ENCODE data around the gene CD163L1. TPM values are rescaled to one million over a fixed set of nuclear protein-coding genes. Genes with fewer than 3 reads are reported as not detected.
"Not testable (repeated sequence)": the region's sequence is repeated elsewhere in the genome, so short reads cannot be mapped to it uniquely, and the experiment has no call there.

CD163L1 gene
- total and polyA plus RNA-seq, 2 of the 8 experiments (the other 6 are each of a cell fraction or from before 2014, with no cell fraction given) = 0.11 to 0.22 TPM

DNA sequence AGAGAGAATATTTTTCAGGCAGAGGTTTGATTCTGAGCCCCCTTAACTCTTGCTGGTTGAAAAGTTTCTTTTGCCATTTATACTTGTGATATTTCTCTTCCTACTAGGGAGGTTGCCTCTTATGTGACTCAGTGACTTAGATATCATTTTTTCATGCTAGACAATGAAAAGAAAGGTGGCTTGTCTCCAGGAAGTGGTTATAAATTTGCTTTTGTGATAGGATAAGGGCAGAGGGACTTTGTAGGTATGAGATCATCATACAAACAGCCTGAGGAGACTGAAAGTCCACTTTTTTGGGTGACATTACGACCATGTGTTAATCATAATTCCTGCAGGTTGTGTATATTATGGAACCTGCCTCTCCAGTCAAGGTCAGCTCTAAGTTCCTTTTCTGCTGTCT lies 104.3 kb downstream of the CD163L1 start (continued):
- TF ChIP-seq JUN (IDR thresholded peaks at IDR 0.05; ENCODE audit: low read depth, low read length) (no peak), E2F6 (IDR thresholded peaks at IDR 0.05) (no peak), SP2 (IDR thresholded peaks at IDR 0.05; ENCODE audit: low read length) (no peak), NANOG (IDR thresholded peaks at IDR 0.05; ENCODE audit: insufficient read depth, low read depth, low read length, poor library complexity, severe bottlenecking) (no peak)

GRCh38 chr12:7337790-7338189 lies 106.2 kb downstream of the CD163L1 start:
- H3K56ac ChIP-seq (replicated peaks; ENCODE audit: insufficient read length, low read depth, low read length); H4K5ac ChIP-seq (ENCODE audit: insufficient read length, low read depth, low read length); H3K9me3 ChIP-seq (ENCODE audit: insufficient read depth in 2 of 2, low read depth in 1 of 2, low read length in 1 of 2); H3K9ac ChIP-seq (replicated peaks in 1 of 4; ENCODE audit: extremely low read depth in 1 of 4, low read depth in 3 of 4, low read length in 3 of 4); H3K36me3 ChIP-seq (ENCODE audit: control insufficient read depth in 2 of 4, insufficient read depth in 4 of 4, low read length in 3 of 4); H2BK5ac ChIP-seq (ENCODE audit: low read depth, low read length); H2BK12ac ChIP-seq (ENCODE audit: low read depth, low read length); POLR2A ChIA-PET (ENCODE audit: partially characterized antibody); DNase-seq (ENCODE audit: low read depth in 1 of 2, low spot score in 2 of 2); H2BK120ac ChIP-seq (replicated peaks; ENCODE audit: low read depth, low read length); H3K4me1 ChIP-seq (replicated peaks in 1 of 4; ENCODE audit: control insufficient read depth in 3 of 4, insufficient read depth in 4 of 4, low read length in 3 of 4); H3K79me1 ChIP-seq (ENCODE audit: low read depth, low read length); H2BK15ac ChIP-seq (ENCODE audit: low read length); H3K4ac ChIP-seq (replicated peaks; ENCODE audit: insufficient read length, low read depth, low read length); H3K23ac ChIP-seq (ENCODE audit: insufficient read length); H3K27me3 ChIP-seq (replicated peaks in 1 of 4; ENCODE audit: control insufficient read depth in 3 of 4, extremely low read depth in 1 of 4, insufficient read depth in 3 of 4, low read length in 3 of 4); H2AFZ ChIP-seq (ENCODE audit: low read length); H3K79me2 ChIP-seq (ENCODE audit: control insufficient read depth in 1 of 2, insufficient read depth in 2 of 2, low read length in 2 of 2); CTCF ChIA-PET (ENCODE audit: partially characterized antibody); H3K4me2 ChIP-seq (ENCODE audit: insufficient read depth in 1 of 2, low read depth in 2 of 2, low read length in 2 of 2); H3K4me3 ChIP-seq (ENCODE audit: extremely low read depth in 1 of 4, insufficient read depth in 2 of 4, low read depth in 3 of 4, low read length in 4 of 4); H3K23me2 ChIP-seq (ENCODE audit: low read depth, low read length); H4K91ac ChIP-seq (replicated peaks; ENCODE audit: insufficient read length, low read length); H2AK5ac ChIP-seq (ENCODE audit: low read depth, low read length); H4K8ac ChIP-seq (ENCODE audit: extremely low read depth, insufficient read depth, low read length); H3K14ac ChIP-seq (ENCODE audit: insufficient read length); H4K20me1 ChIP-seq (replicated peaks in 1 of 2; ENCODE audit: control insufficient read depth in 1 of 2, insufficient read depth in 2 of 2, low read length in 2 of 2); FAIRE-seq; H2BK20ac ChIP-seq (ENCODE audit: low read length); H3K27ac ChIP-seq (ENCODE audit: low read depth, low read length); H3K18ac ChIP-seq (ENCODE audit: extremely low read depth, low read length): not testable (repeated sequence)
- WGBS, 2 experiments (ENCODE audit: extremely low coverage in 1 of 2, insufficient coverage in 1 of 2, insufficient read length in 1 of 2, insufficient replicate concordance in 2 of 2, low coverage in 1 of 2, low lambda C conversion rate in 2 of 2, missing lambda C conversion rate in 1 of 2) = 87% methylated on average over 5 of the region's 5 CpGs; no CpG with 5 or more reads in 1 of the 2 experiments
